Liver (tissue), 9 donors: ENCODE data around the gene LHX6. TPM values are rescaled to one million over a fixed set of nuclear protein-coding genes. Genes with fewer than 3 reads are reported as not detected.

ENCODE experiments used
- DNase-seq: peaks from one replicate; pipeline ENCODE4 v3.0.0-alpha.2; 2017; ENCODE audit warnings: low spot score
- H3K27ac ChIP-seq, 2 donors: one replicate each; pipeline ENCODE4 v1.7.0; 2013; ENCODE audit warnings: inconsistent platforms in 2 of 2, low read length in 2 of 2, control low read depth in 1 of 2, low read depth in 1 of 2, mild to moderate bottlenecking in 1 of 2
- H3K27me3 ChIP-seq, 4 donors: one replicate each; pipeline versions ENCODE4 v1.6.1 to v1.7.0; 2013; ENCODE audit warnings: low read length in 3 of 4, inconsistent platforms in 1 of 4, mild to moderate bottlenecking in 1 of 4, moderate library complexity in 1 of 4; ENCODE audit not compliant: control insufficient read depth in 4 of 4, insufficient read depth in 4 of 4
- H3K36me3 ChIP-seq, 4 donors: one replicate each; pipeline versions ENCODE4 v1.6.1 to v1.7.0; 2013; ENCODE audit warnings: low read length in 3 of 4, mild to moderate bottlenecking in 3 of 4, low read depth in 1 of 4, moderate library complexity in 1 of 4; ENCODE audit not compliant: control insufficient read depth in 4 of 4, insufficient read depth in 3 of 4
- H3K4me1 ChIP-seq, 4 donors: one replicate each; pipeline versions ENCODE4 v1.6.1 to v1.7.0; 2013; ENCODE audit warnings: low read length in 3 of 4, mild to moderate bottlenecking in 3 of 4, moderate library complexity in 1 of 4; ENCODE audit not compliant: control insufficient read depth in 4 of 4, insufficient read depth in 4 of 4
- H3K4me3 ChIP-seq, 3 donors: one replicate each; pipeline versions ENCODE4 v1.6.1 to v1.7.0; 2013; ENCODE audit warnings: low read length in 3 of 3, control low read depth in 1 of 3, low read depth in 1 of 3, mild to moderate bottlenecking in 1 of 3
- H3K9ac ChIP-seq, 2 donors: one replicate each; pipeline ENCODE4 v1.7.0; 2013; ENCODE audit warnings: low read length in 2 of 2, mild to moderate bottlenecking in 2 of 2, moderate library complexity in 2 of 2, control low read depth in 1 of 2, low read depth in 1 of 2
- H3K9me3 ChIP-seq, 4 donors: one replicate each; pipeline versions ENCODE4 v1.6.1 to v1.7.0; 2013; ENCODE audit warnings: low read length in 3 of 4; ENCODE audit not compliant: control insufficient read depth in 4 of 4
- EGR1 ChIP-seq, 2 donors: IDR thresholded peaks; 2 replicates each; pipeline ENCODE4 v1.6.1; 2016 to 2018; ENCODE audit warnings: antibody characterized with exemption in 2 of 2, low read depth in 2 of 2
- FOXA1 ChIP-seq: IDR thresholded peaks from 2 replicates; pipeline ENCODE4 v1.6.1; 2016; ENCODE audit warnings: antibody characterized with exemption
- FOXA2 ChIP-seq: IDR thresholded peaks from 2 replicates; pipeline ENCODE4 v1.6.1; 2016; ENCODE audit warnings: antibody characterized with exemption
- GABPA ChIP-seq, 2 donors: IDR thresholded peaks in 1 of 2; conservative IDR thresholded peaks in 1 of 2; 2 replicates each; pipeline ENCODE4 v1.6.1; 2016; ENCODE audit warnings: antibody characterized with exemption in 2 of 2, mild to moderate bottlenecking in 1 of 2, moderate library complexity in 1 of 2
- HNF4A ChIP-seq, 2 donors: conservative IDR thresholded peaks; 2 replicates each; pipeline ENCODE4 v1.6.1; 2016; ENCODE audit warnings: antibody characterized with exemption in 2 of 2, mild to moderate bottlenecking in 2 of 2
- HNF4G ChIP-seq: IDR thresholded peaks from 2 replicates; pipeline ENCODE4 v1.6.1; 2016; ENCODE audit warnings: antibody characterized with exemption
- JUND ChIP-seq, 2 donors: IDR thresholded peaks; 2 replicates each; pipeline ENCODE4 v1.6.1; 2016; ENCODE audit warnings: antibody characterized with exemption in 2 of 2
- NR2F2 ChIP-seq: IDR thresholded peaks from 2 replicates; pipeline ENCODE4 v1.6.1; 2016; ENCODE audit warnings: antibody characterized with exemption
- RAD21 ChIP-seq, 2 donors: IDR thresholded peaks; 2 replicates each; pipeline ENCODE4 v1.6.1; 2016; ENCODE audit warnings: antibody characterized with exemption in 2 of 2, mild to moderate bottlenecking in 2 of 2
- RXRA ChIP-seq, 2 donors: IDR thresholded peaks; 2 replicates each; pipeline ENCODE4 v1.6.1; 2017 to 2018; ENCODE audit warnings: antibody characterized with exemption in 2 of 2, mild to moderate bottlenecking in 1 of 2
- SP1 ChIP-seq: IDR thresholded peaks from 2 replicates; pipeline ENCODE4 v1.6.1; 2018; ENCODE audit warnings: antibody characterized with exemption, mild to moderate bottlenecking
- TAF1 ChIP-seq: conservative IDR thresholded peaks from 2 replicates; pipeline ENCODE4 v1.6.1; 2016; ENCODE audit warnings: antibody characterized with exemption, mild to moderate bottlenecking
- YY1 ChIP-seq: IDR thresholded peaks from 2 replicates; pipeline ENCODE4 v1.6.1; 2016; ENCODE audit warnings: antibody characterized with exemption, mild to moderate bottlenecking
- WGBS: extraction: QIAGEN DNeasy Blood & Tissue Kit; methylation state at CpG from one replicate; pipeline ENCODE4 v1.1.7; 2013; 5-methylcytosine and 5-hydroxymethylcytosine counted together
- polyA plus RNA-seq, 2 donors: library from polyadenylated mRNA; stranded (reverse) in 1 of 2; unstranded in 1 of 2; fragments of 200-250 nt in 1 of 2; fragments of >200 nt in 1 of 2; fragmentation: Nextera tagmentation in 1 of 2; extraction: Ambion mirVana in 1 of 2; gene quantifications; one replicate each; pipeline versions ENCODE4 v1.2.1 to v1.2.3, GENCODE V29; 2013 to 2015
- total RNA-seq, 2 donors: library from RNA; depleted of rRNA; stranded (reverse); fragments of >200 nt; gene quantifications; one replicate each; pipeline ENCODE4 v1.2.3, GENCODE V29; 2014
- TF ChIP-seq, protein P1 (sequence below): IDR thresholded peaks from 2 replicates; pipeline ENCODE4 v1.6.1; 2016; ENCODE audit warnings: antibody characterized with exemption
- TF ChIP-seq, protein P2 (sequence below): IDR thresholded peaks from 2 replicates; pipeline ENCODE4 v1.6.1; 2016; ENCODE audit warnings: antibody characterized with exemption, mild to moderate bottlenecking
- TF ChIP-seq, protein P3 (sequence below): IDR thresholded peaks from 2 replicates; pipeline ENCODE4 v1.6.1; 2016; ENCODE audit warnings: antibody characterized with exemption
- TF ChIP-seq, protein P4 (sequence below): IDR thresholded peaks from 2 replicates; pipeline ENCODE4 v1.6.1; 2016; ENCODE audit warnings: antibody characterized with exemption
- TF ChIP-seq, protein P5 (sequence below): fragments of 150-350 bp; IDR thresholded peaks from 2 replicates; pipeline ENCODE4 v1.5.1; 2017; ENCODE audit warnings: improper control_type of control experiment, low read depth, low read length; ENCODE audit not compliant: missing input control
- donor health status: healthy.
- donor health status: healthy.
- donor health status: healthy.
- donor health status: healthy.
- donor health status: healthy.

The LHX6 gene
- total and polyA plus RNA-seq, 4 donors: 0.05 to 0.33 (median 0.18) TPM

DNA sequence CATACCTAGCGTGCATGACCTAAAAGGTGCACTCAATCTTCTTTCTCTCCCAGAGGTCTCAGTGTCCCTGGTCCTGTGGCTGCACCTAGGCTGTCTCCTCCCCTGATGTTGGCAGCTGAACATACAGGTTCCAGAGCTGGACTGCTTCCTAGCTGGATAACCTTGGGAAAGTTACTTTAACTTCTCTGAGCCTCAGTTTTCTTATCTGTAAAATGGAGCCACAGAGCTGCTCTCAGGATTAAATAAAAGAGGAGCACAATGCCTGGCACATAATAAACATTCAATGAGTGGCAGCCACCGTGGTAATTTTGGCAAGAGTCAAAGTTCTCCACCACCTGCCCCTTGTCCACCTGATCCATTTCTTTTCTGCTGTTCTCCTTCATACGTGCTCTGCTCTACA is 55.1 kb downstream of the LHX6 start:
- DNase-seq: no peak
- H3K27me3 ChIP-seq: peaks cover 0 to 3% (median 0%) of the 10 kb centered on the region in 4 donors
- no peaks in the 10 kb centered on the region for H3K4me1 ChIP-seq
- H3K27ac ChIP-seq: no peak overlapping the region
- no peaks in the 10 kb centered on the region for H3K9me3 ChIP-seq
- WGBS: 71% methylated on average over 3 of the region's 3 CpGs
- H3K9ac ChIP-seq: no peak overlapping the region
- TF ChIP-seq, protein P1, sequence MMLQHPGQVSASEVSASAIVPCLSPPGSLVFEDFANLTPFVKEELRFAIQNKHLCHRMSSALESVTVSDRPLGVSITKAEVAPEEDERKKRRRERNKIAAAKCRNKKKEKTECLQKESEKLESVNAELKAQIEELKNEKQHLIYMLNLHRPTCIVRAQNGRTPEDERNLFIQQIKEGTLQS: no peak
- TF ChIP-seq GABPA (IDR thresholded peaks at IDR 0.05 in 1 of 2, conservative IDR thresholded peaks at IDR 0.05 in 1 of 2) (no peak), FOXA1 (no peak), NR2F2 (no peak), SP1 (no peak), RXRA (IDR thresholded peaks at IDR 0.05) (no peak), JUND (IDR thresholded peaks at IDR 0.05) (no peak), TAF1 (no peak), FOXA2 (no peak), HNF4G (no peak), RAD21 (IDR thresholded peaks at IDR 0.05) (no peak), EGR1 (IDR thresholded peaks at IDR 0.05; ENCODE audit: low read depth in 2 of 2) (no peak), YY1 (no peak)
- TF ChIP-seq, protein P2, sequence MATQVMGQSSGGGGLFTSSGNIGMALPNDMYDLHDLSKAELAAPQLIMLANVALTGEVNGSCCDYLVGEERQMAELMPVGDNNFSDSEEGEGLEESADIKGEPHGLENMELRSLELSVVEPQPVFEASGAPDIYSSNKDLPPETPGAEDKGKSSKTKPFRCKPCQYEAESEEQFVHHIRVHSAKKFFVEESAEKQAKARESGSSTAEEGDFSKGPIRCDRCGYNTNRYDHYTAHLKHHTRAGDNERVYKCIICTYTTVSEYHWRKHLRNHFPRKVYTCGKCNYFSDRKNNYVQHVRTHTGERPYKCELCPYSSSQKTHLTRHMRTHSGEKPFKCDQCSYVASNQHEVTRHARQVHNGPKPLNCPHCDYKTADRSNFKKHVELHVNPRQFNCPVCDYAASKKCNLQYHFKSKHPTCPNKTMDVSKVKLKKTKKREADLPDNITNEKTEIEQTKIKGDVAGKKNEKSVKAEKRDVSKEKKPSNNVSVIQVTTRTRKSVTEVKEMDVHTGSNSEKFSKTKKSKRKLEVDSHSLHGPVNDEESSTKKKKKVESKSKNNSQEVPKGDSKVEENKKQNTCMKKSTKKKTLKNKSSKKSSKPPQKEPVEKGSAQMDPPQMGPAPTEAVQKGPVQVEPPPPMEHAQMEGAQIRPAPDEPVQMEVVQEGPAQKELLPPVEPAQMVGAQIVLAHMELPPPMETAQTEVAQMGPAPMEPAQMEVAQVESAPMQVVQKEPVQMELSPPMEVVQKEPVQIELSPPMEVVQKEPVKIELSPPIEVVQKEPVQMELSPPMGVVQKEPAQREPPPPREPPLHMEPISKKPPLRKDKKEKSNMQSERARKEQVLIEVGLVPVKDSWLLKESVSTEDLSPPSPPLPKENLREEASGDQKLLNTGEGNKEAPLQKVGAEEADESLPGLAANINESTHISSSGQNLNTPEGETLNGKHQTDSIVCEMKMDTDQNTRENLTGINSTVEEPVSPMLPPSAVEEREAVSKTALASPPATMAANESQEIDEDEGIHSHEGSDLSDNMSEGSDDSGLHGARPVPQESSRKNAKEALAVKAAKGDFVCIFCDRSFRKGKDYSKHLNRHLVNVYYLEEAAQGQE: no peak
- TF ChIP-seq, protein P3, sequence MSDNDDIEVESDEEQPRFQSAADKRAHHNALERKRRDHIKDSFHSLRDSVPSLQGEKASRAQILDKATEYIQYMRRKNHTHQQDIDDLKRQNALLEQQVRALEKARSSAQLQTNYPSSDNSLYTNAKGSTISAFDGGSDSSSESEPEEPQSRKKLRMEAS: no peak
- TF ChIP-seq, protein P4, sequence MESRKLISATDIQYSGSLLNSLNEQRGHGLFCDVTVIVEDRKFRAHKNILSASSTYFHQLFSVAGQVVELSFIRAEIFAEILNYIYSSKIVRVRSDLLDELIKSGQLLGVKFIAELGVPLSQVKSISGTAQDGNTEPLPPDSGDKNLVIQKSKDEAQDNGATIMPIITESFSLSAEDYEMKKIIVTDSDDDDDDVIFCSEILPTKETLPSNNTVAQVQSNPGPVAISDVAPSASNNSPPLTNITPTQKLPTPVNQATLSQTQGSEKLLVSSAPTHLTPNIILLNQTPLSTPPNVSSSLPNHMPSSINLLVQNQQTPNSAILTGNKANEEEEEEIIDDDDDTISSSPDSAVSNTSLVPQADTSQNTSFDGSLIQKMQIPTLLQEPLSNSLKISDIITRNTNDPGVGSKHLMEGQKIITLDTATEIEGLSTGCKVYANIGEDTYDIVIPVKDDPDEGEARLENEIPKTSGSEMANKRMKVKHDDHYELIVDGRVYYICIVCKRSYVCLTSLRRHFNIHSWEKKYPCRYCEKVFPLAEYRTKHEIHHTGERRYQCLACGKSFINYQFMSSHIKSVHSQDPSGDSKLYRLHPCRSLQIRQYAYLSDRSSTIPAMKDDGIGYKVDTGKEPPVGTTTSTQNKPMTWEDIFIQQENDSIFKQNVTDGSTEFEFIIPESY: no peak
- TF ChIP-seq, protein P5, sequence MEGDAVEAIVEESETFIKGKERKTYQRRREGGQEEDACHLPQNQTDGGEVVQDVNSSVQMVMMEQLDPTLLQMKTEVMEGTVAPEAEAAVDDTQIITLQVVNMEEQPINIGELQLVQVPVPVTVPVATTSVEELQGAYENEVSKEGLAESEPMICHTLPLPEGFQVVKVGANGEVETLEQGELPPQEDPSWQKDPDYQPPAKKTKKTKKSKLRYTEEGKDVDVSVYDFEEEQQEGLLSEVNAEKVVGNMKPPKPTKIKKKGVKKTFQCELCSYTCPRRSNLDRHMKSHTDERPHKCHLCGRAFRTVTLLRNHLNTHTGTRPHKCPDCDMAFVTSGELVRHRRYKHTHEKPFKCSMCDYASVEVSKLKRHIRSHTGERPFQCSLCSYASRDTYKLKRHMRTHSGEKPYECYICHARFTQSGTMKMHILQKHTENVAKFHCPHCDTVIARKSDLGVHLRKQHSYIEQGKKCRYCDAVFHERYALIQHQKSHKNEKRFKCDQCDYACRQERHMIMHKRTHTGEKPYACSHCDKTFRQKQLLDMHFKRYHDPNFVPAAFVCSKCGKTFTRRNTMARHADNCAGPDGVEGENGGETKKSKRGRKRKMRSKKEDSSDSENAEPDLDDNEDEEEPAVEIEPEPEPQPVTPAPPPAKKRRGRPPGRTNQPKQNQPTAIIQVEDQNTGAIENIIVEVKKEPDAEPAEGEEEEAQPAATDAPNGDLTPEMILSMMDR: no peak
- no peak overlapping the region for H3K4me3 ChIP-seq
- no peaks in the 10 kb centered on the region for H3K36me3 ChIP-seq

DNA sequence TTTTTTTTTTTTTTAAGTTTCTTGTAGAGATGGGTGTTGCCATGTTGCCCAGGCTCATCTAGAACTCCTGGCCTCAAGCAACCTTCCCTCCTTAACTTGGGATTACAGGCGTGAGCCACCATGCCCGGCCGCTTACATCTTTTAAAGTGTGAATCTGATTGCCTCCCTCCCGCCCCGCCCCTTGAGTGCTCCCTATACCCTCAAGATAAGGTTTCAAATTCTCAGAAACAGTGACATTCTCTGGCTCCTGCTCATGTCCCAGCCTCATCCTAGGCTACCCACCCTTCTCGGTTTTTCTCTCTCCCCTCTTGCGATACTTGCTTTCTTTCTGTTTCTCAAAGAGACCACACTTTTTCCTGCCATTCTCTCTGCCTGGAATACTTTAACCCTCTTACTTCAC is 56.6 kb downstream of the LHX6 start:
- Histone ChIP-seq H3K4me3 (no peak overlapping the region), H3K9ac (no peak overlapping the region), H3K9me3 (no peaks in the 10 kb centered on the region), H3K27me3 (peaks cover 0 to 3% (median 0%) of the 10 kb centered on the region in 4 donors), H3K4me1 (no peaks in the 10 kb centered on the region), H3K27ac (no peak overlapping the region), H3K36me3 (no peaks in the 10 kb centered on the region)
- 86% methylated on average over 7 of the region's 7 CpGs for WGBS
- TF ChIP-seq NR2F2 (no peak), HNF4A (conservative IDR thresholded peaks at IDR 0.05) (no peak)
- TF ChIP-seq, protein P1: no peak
- no peak for DNase-seq
